Neural progenitor cell (in vitro differentiated cells): Measurements from ENCODE around the gene DENND2D.

Experiments
- EZH2phosphoT487 ChIP-seq: fragments of 200-600 bp; sonication (generic); IDR thresholded peaks from 2 replicates; pipeline ENCODE4 v1.6.1; 2017; ENCODE audit warnings: antibody characterized with exemption
- TF ChIP-seq, protein P1 (sequence below): fragments of 200-600 bp; sonication (generic); IDR thresholded peaks from 2 replicates; pipeline ENCODE4 v1.5.1; 2017; ENCODE audit warnings: antibody characterized with exemption, mild to moderate bottlenecking

DNA sequence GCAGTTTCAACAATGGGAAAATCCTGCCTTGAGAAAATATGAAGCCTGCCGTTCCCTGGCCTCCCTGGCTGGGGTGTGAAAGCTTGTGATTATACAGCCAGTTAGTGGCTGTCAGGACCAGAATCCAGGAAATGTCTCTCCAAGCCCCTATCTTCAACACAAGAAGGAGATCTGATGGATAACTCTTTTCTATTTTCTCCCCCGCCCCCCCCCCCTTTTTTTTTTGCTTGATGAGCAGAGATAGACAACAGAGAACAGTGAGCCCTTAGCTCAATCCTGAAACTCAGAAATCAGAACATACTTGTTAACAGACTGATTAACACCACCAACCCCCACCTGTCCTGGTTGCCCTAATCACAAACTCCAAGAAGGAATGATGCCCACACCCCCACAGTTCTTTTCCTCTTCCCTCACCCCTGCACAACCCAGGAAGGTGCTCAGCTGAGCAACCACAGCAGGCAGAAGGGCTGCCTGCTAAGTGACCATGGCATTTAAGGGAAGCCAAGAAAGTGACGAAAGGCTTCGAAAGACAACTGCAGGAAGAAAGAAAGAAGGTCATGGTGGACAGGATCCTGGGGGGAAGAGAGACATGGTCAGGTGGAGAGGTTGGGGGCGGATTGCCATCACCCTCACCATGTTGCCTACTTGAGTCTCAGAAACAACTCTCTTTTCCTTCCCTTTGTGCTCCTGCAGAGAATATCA is 12.3 kb upstream of the DENND2D start:
- TF ChIP-seq, protein P1, sequence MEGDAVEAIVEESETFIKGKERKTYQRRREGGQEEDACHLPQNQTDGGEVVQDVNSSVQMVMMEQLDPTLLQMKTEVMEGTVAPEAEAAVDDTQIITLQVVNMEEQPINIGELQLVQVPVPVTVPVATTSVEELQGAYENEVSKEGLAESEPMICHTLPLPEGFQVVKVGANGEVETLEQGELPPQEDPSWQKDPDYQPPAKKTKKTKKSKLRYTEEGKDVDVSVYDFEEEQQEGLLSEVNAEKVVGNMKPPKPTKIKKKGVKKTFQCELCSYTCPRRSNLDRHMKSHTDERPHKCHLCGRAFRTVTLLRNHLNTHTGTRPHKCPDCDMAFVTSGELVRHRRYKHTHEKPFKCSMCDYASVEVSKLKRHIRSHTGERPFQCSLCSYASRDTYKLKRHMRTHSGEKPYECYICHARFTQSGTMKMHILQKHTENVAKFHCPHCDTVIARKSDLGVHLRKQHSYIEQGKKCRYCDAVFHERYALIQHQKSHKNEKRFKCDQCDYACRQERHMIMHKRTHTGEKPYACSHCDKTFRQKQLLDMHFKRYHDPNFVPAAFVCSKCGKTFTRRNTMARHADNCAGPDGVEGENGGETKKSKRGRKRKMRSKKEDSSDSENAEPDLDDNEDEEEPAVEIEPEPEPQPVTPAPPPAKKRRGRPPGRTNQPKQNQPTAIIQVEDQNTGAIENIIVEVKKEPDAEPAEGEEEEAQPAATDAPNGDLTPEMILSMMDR: no peak
- no peak for TF ChIP-seq EZH2phosphoT487
